Measurements from ENCODE around the gene AMH.

The AMH gene

DNA sequence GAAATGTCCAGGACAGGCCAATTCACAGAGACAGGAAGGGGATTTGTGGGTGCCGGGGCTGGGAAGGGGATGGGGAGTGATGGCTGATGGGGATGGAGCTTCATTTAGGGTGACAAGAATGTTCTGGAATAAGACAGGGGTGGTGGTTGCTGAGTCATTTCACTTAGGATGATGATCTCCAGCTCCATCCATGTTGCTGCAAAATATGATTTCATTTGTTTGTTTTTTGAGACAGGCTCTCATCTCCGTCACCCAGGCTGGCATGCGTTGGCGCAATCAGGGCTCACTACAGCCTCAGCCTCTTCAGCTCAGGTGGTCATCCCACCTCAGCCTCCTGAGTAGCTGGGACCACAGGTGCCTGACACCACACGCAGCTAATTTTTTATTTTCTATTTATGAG is 10.2 kb downstream of the AMH start:
- no peaks in the 10 kb centered on the region for H3K9me3 Mint-ChIP-seq (ENCODE audit: low read depth)
- H3K4me1 Mint-ChIP-seq (ENCODE audit: low read depth), result peaks cover 21% of the 10 kb centered on the region
- peak overlapping the region; percentile 58 for H3K27ac Mint-ChIP-seq
- H3K27me3 Mint-ChIP-seq, result no peaks in the 10 kb centered on the region
- H3K36me3 Mint-ChIP-seq, result no peaks in the 10 kb centered on the region
- peak overlapping the region; percentile 42 for H3K4me3 Mint-ChIP-seq

DNA sequence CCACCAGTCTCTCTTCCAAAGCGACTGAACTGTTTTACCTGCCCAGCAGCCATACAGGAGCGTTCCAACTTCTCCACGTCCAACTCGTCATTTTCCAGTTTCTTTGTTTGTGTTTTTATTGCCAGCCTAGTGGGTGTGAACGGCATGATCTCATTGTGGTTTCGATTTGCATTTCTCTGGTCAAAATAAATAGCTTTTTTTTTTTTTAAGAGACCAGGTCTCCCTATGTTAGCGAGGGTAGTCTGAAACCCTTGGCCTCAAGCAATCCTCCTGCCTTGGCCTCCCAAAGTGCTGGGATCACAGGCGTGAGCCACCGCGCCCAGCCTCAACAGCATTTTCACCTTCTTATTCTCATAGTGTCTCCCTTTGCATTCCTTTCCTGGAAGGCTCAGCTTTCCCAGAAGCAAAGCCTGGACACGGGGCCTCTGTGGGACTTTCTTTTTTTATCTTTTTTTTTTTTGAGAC is 11.2 kb downstream of the AMH start:
- no peak overlapping the region for H3K4me3 Mint-ChIP-seq
- H3K27me3 Mint-ChIP-seq, result no peaks in the 10 kb centered on the region
- H3K36me3 Mint-ChIP-seq, result no peaks in the 10 kb centered on the region
- H3K9me3 Mint-ChIP-seq (ENCODE audit: low read depth), result no peaks in the 10 kb centered on the region
- H3K4me1 Mint-ChIP-seq (ENCODE audit: low read depth), result peaks cover 21% of the 10 kb centered on the region
- H3K27ac Mint-ChIP-seq, result no peak overlapping the region

DNA sequence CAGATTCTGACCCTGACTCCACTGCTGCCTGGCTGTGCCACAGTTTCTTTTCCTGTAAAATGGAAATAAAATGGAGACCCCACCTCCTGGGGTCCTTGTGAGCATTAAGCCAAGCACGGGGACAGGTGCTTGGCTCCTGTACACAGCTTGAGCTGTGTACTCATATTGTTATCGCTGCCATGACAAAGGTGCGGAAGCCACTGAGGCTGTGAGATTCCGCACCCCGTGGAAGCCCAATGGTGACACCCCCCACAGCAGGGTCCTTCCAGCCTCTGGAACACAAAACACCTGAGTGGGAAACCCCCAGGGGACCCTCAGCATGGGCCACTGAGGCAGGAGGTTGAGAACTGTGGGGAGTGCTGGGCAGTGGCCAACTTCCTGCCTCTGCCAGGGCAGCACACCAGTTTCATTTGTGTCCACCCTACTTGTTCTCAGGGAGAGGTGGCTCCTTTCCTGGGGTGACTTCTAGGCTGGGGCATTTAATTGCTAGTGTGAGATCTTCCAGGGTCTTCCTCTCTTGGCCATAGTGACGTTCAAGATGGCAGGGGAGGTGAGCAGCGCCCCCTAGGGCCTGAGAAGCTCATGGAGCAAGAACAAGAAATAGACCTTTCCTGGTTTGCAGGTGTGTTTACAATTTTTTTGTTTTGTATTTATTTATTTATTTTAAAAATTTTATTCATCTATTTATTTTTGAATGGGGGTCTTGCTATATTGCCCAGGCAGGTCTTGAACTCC is 12.5 kb downstream of the AMH start:
- peaks cover 26% of the 10 kb centered on the region for H3K4me1 Mint-ChIP-seq (ENCODE audit: low read depth)
- no peaks in the 10 kb centered on the region for H3K36me3 Mint-ChIP-seq
- no peak overlapping the region for H3K4me3 Mint-ChIP-seq
- no peaks in the 10 kb centered on the region for H3K9me3 Mint-ChIP-seq (ENCODE audit: low read depth)
- H3K27ac Mint-ChIP-seq, result no peak overlapping the region
- no peaks in the 10 kb centered on the region for H3K27me3 Mint-ChIP-seq

DNA sequence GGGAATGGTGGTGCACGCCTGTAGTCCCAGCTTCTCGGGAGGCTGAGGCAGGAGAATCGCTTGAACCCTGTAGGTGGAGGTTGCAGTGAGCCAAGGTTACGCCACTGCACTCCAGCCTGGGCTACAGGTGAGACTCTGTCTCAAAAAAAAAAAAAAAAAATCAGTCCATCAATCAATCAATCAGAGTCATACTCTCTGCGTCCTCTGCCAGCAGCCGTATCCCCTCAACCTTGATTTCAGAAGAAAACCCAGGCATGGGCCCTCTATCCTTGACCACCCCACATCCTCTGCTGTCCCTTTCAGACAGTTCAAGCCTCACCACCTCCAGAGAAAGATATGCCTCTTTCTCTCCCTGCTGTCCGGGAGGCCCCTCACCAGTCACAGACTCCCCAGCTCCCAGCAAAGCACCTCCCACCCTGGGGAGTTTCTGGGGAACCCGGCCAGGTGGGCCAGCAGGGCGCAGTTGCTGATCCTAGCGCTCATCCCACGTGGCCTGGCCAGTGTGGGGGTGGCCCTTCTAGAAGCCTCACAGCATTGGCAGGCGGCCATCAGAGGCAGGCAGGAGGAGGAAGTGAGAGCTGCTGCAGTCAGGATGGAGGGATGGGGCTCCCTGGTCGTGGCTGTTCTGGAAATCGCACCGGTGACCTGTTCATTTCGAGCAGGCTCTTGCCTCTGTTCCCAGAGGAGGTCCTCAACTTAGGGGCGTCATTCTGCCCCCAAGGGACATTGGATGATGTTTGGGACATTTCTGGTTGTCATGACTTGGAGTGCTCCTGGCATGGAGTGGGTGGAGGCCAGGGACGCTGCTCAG is 17.3 kb downstream of the AMH start:
- Mint-ChIP-seq H3K27me3 (no peaks in the 10 kb centered on the region), H3K9me3 (ENCODE audit: low read depth) (no peaks in the 10 kb centered on the region), H3K36me3 (no peaks in the 10 kb centered on the region), H3K4me3 (no peak overlapping the region), H3K27ac (peak overlapping the region; percentile 61), H3K4me1 (ENCODE audit: low read depth) (peaks cover 11% of the 10 kb centered on the region)

DNA sequence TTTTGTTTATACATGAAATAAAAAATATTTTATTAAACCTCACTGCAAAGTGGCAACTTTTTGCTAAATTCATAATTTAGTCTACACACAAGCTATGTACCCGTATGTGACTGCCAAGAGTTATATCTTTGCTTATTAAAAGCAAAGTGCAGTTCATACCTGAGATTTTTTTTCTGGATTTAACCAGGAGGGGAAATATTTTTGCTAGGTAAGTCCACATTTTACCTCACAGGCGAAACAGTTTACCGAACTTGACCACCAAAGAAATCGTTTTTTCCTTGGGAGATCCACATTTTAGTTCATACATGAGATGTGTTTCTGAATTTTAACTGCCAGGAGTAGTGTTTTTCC is 19.3 kb downstream of the AMH start:
- no peaks in the 10 kb centered on the region for H3K9me3 Mint-ChIP-seq (ENCODE audit: low read depth)
- H3K27ac Mint-ChIP-seq, result peak overlapping the region; percentile 9
- H3K4me1 Mint-ChIP-seq (ENCODE audit: low read depth), result peaks cover 23% of the 10 kb centered on the region
- H3K27me3 Mint-ChIP-seq, result no peaks in the 10 kb centered on the region
- no peaks in the 10 kb centered on the region for H3K36me3 Mint-ChIP-seq
- peak overlapping the region; percentile 89 for H3K4me3 Mint-ChIP-seq

DNA sequence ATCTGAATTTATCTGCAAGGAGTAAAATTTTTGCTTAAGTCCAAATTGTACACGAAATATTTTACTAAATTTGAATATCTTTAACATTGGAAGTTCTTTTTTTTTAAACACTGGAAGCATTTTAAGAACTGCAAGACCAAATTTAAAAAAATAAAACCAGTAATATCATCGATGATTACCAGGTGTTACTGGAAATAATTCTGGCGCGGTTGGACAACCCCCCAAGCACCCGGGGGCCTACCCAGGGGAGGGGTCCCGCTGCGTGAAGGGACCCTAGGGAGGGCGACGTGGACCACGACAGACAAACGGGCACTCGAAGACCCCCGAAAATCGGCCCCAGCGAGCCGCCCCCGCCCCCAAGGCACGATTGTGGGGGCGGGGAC is 19.7 kb downstream of the AMH start:
- Mint-ChIP-seq H3K4me3 (peak overlapping the region; percentile 89), H3K27me3 (no peaks in the 10 kb centered on the region), H3K36me3 (no peaks in the 10 kb centered on the region), H3K9me3 (ENCODE audit: low read depth) (no peaks in the 10 kb centered on the region), H3K27ac (peak overlapping the region; percentile 9), H3K4me1 (ENCODE audit: low read depth) (peaks cover 26% of the 10 kb centered on the region)

DNA sequence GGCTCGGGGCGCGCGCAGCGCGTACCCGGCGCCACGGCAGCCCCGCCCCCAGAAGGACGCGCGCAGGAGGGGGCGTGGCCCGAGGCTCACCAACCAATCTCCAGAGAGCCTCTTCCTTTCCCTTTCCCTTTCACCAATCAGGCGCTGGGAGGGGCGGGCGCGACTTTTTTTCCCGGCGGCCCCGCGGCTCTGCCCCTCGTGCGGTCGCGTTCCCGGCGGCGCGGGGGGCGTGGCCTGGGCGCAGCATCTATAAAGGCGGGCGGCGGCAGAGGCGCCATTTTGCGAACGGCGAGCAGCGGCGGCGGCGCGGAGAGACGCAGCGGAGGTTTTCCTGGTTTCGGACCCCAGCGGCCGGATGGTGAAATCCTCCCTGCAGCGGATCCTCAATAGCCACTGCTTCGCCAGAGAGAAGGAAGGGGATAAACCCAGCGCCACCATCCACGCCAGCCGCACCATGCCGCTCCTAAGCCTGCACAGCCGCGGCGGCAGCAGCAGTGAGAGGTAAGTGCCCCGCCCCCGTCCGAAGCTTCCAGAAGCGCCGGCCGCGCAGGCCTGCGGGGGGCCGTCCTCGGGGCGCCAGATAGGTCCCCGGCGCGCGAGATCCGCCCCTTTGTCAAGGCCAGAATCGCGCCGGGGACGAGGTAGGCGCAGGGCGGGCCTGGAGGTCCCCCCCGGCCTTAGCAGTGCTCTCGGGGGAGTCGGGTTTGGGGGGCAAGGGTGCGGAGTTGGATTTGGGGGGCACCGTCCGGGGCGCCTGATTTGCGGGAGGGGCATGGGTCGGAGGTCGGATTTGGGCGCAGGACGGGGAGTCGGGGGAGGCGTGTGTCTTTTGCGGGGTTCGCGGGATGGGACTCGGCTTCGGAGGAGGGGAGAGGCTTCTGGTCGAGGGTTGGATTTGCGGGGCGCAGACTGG is 20.4 kb downstream of the AMH start:
- Mint-ChIP-seq H3K27me3 (no peaks in the 10 kb centered on the region), H3K9me3 (ENCODE audit: low read depth) (no peaks in the 10 kb centered on the region), H3K4me1 (ENCODE audit: low read depth) (peaks cover 33% of the 10 kb centered on the region), H3K4me3 (peak overlapping the region; percentile 89), H3K36me3 (no peaks in the 10 kb centered on the region), H3K27ac (peak overlapping the region; percentile 86)

DNA sequence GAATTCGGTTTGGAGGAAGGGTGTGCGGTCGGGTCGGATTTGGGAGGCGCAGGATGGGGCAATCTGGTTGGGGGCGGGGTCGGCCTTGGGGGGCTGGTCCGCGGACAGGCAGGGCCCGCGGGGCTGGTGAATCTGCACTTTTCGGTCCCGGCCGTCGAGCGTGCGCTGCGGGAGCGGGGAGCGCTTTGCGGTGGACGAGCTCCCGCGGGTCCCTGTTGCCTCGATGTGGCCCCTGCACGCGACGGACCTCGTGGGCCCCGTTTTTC is 21.0 kb downstream of the AMH start:
- Mint-ChIP-seq H3K36me3 (no peaks in the 10 kb centered on the region), H3K27me3 (no peaks in the 10 kb centered on the region), H3K4me1 (ENCODE audit: low read depth) (peaks cover 36% of the 10 kb centered on the region), H3K27ac (peak overlapping the region; percentile 86), H3K9me3 (ENCODE audit: low read depth) (no peaks in the 10 kb centered on the region), H3K4me3 (peak overlapping the region; percentile 89)

DNA sequence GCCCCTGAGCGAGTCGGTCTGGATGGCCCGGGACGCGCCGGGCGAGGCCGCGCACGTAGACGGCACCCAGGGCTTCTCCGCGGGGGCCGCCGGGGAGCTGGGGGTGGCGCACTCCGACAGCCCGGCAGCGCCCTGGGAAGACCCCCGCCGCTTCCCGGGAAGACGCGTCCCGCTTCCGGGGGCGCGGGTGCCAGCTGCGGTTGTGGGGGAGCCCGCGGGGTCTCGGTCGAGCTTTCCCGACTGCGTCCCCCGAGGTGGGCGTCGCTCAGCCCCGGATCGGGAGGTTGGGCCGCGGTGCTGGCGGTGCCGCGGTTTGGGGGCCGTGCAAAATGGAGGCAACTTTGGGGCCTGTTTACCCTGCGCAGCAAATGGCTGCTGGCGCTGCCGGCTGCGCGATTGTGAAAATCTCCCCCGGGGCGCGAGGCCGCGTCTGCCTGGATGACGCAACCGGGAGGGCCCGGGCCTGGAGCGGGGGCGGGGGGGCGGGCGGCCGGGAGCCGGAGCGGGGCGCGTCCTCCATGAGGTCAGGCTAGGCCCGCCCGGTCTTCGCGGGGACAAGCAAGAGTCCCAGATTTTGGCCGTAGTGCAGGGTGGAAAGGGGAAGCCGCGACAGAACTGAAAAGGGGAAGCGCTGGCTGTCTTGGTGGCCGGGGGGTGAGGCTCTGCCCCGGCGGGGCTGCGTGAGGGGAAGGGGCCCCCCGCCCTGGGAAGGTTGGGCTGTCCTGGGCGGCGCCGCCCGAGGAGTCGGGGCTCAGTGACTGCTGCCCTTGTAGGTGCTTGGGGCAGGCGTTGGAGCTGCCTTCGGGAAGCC is 21.5 kb downstream of the AMH start:
- peaks cover 37% of the 10 kb centered on the region for H3K4me1 Mint-ChIP-seq (ENCODE audit: low read depth)
- H3K36me3 Mint-ChIP-seq, result no peaks in the 10 kb centered on the region
- H3K27ac Mint-ChIP-seq, result peak overlapping the region; percentile 72
- H3K4me3 Mint-ChIP-seq, result peak overlapping the region; percentile 91
- no peaks in the 10 kb centered on the region for H3K27me3 Mint-ChIP-seq
- H3K9me3 Mint-ChIP-seq (ENCODE audit: low read depth), result no peaks in the 10 kb centered on the region

DNA sequence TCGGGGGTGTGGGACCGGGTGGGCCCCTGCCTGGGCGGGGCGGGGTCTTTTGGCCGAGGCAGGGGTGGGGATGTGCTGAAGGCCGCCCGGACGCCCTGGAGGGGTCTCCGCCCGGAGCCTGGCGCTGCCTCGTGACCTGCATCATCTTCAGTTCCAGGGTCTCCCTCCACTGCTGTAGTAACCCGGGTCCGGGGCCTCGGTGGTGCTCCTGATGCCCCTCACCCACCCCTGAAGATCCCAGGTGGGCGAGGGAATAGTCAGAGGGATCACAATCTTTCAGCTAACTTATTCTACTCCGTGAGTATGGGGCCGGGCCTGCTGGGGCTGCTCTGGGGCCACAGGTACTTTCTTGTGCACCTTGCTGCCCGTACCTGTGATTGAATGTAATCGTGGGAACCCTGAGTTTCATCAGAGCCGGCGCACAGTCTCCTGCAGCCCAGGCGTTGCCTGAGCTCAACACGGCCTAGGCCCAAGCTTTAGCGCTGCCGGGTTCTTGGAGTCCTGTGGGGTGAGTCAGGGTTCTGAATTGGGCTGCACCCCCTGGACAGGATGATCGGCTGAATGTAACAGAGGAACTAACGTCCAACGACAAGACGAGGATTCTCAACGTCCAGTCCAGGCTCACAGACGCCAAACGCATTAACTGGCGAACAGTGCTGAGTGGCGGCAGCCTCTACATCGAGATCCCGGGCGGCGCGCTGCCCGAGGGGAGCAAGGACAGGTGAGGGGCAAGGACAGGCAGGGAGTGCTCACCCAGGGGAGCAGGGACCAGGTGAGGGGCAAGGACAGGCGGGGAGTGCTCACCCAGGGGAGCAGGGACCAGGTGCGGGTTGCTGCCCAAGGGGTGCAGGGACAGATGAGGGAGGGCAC is 22.3 kb downstream of the AMH start:
- H3K4me3 Mint-ChIP-seq, result peak overlapping the region; percentile 91

DNA sequence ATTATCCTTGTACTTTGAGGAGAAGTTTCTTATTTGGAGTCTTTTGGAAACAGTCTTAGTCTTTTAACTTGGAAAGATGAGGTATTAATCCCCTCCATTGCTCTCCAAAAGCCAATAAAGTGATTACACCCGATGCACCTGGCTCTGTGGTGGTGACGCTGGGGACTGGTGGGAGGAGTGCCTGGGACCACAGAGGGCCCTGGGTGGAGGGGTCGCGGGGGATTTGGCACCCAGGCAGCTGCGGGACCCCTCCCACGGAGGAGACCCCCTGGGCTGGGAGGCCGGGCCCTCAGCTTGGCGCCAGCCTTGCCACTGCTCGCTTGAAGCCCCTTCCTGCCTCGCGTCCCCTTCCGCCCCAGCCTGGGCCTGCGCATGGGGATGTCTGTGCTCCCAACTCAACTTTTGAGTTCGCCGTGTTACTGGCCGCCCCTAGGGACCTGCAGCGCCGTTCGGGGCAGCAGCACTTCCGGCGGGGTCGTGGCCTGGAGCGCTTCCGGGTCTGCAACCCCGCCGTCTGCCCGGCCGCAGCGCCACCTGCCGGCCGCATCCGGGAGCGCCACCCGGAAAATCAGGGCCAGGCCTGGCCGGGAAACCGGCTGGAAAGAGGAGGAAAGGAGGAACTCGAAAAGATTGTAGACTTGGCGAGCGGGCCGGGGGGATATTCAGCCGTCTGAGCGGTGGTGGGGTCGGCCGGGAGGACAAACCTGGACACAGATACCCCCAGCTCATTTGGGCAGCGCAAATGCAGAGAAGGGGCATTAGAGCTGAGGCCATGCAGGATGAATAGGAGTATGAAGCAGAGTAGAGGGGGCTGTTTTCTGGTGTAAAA is 24.4 kb downstream of the AMH start:
- H3K4me1 Mint-ChIP-seq (ENCODE audit: low read depth), result peaks cover 26% of the 10 kb centered on the region
- peak overlapping the region; percentile 80 for H3K27ac Mint-ChIP-seq
- peak overlapping the region; percentile 82 for H3K4me3 Mint-ChIP-seq
- no peaks in the 10 kb centered on the region for H3K36me3 Mint-ChIP-seq
- no peaks in the 10 kb centered on the region for H3K9me3 Mint-ChIP-seq (ENCODE audit: low read depth)
- no peaks in the 10 kb centered on the region for H3K27me3 Mint-ChIP-seq

More for the DNA sequence above, 22.3 kb downstream of the AMH start:
- H3K4me1 Mint-ChIP-seq (ENCODE audit: low read depth), result peaks cover 33% of the 10 kb centered on the region
- H3K27me3 Mint-ChIP-seq, result no peaks in the 10 kb centered on the region
- H3K9me3 Mint-ChIP-seq (ENCODE audit: low read depth), result no peaks in the 10 kb centered on the region
- peak overlapping the region; percentile 91 for H3K27ac Mint-ChIP-seq
- H3K36me3 Mint-ChIP-seq, result no peaks in the 10 kb centered on the region

DNA sequence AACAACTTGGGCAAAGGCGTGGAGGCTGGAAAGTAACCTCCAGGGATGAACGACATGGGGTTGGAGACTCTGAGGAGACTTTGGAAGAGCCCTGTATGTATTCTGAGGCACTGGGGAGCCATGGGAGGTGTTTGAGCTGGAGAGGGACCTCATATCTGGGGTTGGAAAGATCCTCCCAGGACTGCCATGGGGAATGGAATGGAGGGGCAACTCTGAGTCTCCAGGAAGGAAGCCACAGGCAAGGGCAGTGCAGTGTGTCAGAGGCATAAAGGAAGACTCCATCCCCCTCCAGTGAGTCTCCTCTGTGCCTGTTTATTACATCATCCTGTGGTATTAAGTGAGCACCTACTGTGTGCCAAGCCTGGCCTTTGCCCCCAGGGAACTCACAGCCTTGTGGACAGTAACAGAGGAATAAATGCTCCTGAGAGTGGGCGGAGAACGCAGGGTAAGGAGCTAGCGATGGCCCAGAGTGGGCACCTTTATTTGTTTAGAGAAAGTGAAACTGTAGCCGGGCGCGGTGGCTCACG is 25.1 kb downstream of the AMH start:
- H3K36me3 Mint-ChIP-seq, result no peaks in the 10 kb centered on the region
- peak overlapping the region; percentile 80 for H3K27ac Mint-ChIP-seq
- H3K27me3 Mint-ChIP-seq, result no peaks in the 10 kb centered on the region
- H3K4me3 Mint-ChIP-seq, result peak overlapping the region; percentile 82
- peaks cover 25% of the 10 kb centered on the region for H3K4me1 Mint-ChIP-seq (ENCODE audit: low read depth)
- H3K9me3 Mint-ChIP-seq (ENCODE audit: low read depth), result no peaks in the 10 kb centered on the region

Data from activated naive CD8-positive, alpha-beta T cell (primary cell).